Measurements from ENCODE around the gene TEX261. TPM values are rescaled to one million over a fixed set of nuclear protein-coding genes. Genes with fewer than 3 reads are reported as not detected.
"Not testable (repeated sequence)": the region's sequence is repeated elsewhere in the genome, so short reads cannot be mapped to it uniquely, and the experiment has no call there.

Gene TEX261
- total RNA-seq, 1 donor from 2014 or later: 11.0 TPM

DNA sequence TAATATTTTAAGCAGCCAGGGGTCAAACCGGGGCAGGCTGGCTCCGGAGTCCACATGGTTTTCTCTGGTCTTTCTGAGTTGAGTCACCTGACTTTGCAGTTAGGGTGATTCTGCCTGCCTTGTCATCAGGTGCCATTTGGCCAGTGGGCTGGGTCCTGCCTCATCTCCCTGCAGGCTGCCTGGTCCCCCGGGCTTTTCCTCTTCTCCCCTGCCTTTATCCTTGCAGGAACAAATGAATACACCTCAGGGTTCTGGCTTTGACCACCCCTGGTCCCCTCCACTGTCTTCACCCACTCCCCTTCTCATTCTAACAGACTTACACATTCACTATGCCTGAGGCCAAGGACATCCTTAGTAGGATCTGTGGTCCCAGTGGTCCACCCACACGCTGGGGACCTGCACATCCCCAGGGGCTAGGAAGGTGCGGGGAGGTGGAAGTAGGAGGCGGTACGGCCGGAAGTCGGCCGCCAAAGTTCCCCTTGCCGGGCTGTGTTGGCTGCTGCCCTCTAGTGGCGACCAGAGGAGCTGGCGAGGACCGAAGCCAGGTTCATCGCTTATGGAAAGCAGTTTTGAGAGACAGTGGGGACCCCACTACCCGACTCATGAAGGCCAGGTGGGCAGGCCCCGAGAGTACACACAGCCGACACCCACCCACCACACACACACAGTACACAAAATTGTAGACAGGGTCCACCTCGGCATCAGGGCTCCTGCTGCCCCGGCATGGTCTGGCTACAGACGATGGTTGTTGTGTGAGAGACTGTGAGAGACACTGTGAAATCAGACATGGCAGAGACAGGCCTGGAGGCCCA is 6.3 kb upstream of the TEX261 start:
- H3K36me3 ChIP-seq (ENCODE audit: control insufficient read depth in 3 of 3, insufficient read depth in 3 of 3, low read length in 3 of 3): no peaks in the 10 kb centered on the region
- H3K9me3 ChIP-seq (ENCODE audit: control insufficient read depth in 3 of 3, low read length in 3 of 3): no peaks in the 10 kb centered on the region
- peak overlapping the region in 1 of 3 donors; percentile 54 for H3K9ac ChIP-seq (ENCODE audit: low read depth in 1 of 3, low read length in 3 of 3)
- H3K4me3 ChIP-seq (ENCODE audit: low read length in 3 of 3): peak overlapping the region; percentile 49 to 72 (median 70)
- H3K27ac ChIP-seq (ENCODE audit: low read depth, low read length): no peak overlapping the region
- H3K27me3 ChIP-seq (ENCODE audit: control insufficient read depth in 3 of 3, insufficient read depth in 3 of 3, low read length in 3 of 3): peaks cover 0 to 6% (median 3%) of the 10 kb centered on the region in 3 donors
- peaks cover 4 to 10% (median 7%) of the 10 kb centered on the region in 3 donors for H3K4me1 ChIP-seq (ENCODE audit: control insufficient read depth in 3 of 3, insufficient read depth in 3 of 3, low read length in 3 of 3)

DNA sequence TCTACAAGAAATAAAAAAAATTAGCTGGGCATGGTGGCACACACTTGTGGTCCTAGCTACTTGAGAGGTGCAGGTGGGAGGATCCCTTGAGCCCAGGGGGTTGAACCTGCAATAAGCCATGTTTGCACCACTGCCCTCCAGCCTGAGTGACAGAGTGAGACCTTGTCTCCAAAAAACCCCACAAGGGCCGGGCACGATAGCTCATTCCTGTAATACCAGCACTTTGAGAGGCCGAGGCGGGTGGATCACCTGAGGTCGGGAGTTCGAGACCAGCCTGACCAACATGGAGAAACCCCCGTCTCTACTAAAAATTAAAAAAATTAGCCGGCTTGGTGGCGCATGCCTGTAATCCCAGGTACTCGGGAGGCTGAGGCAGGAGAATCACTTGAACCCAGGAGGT is 5.3 kb upstream of the TEX261 start:
- H3K9me3 ChIP-seq (ENCODE audit: control insufficient read depth in 3 of 3, low read length in 3 of 3); H3K36me3 ChIP-seq (ENCODE audit: control insufficient read depth in 3 of 3, insufficient read depth in 3 of 3, low read length in 3 of 3); H3K9ac ChIP-seq (ENCODE audit: low read depth in 1 of 3, low read length in 3 of 3); H3K27ac ChIP-seq (ENCODE audit: low read depth, low read length); H3K27me3 ChIP-seq (ENCODE audit: control insufficient read depth in 3 of 3, insufficient read depth in 3 of 3, low read length in 3 of 3); H3K4me3 ChIP-seq (ENCODE audit: low read length in 3 of 3): not testable (repeated sequence)
- peaks cover 7 to 14% (median 10%) of the 10 kb centered on the region in 3 donors for H3K4me1 ChIP-seq (ENCODE audit: control insufficient read depth in 3 of 3, insufficient read depth in 3 of 3, low read length in 3 of 3)

DNA sequence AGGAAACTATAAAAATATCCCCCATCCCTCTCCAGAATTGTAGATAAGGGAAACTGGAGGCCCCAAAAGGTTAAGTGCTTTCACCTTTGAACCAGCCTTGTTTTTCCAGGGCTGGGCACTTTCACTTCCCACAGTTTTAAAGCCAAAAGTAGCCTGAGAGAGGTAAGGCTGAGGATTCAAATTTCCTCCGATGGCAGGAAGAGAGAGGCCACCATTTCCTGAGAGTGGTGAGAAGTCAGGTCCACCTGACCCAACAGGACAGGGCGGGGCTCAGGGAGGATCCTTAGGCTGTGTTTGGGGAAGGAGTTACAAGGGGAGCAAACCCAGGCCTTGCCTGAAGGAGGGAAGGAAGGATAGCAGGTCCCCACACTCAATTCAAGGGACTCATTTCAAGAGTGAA is 4.7 kb upstream of the TEX261 start:
- Histone ChIP-seq H3K4me3 (ENCODE audit: low read length in 3 of 3) (no peak overlapping the region), H3K4me1 (ENCODE audit: control insufficient read depth in 3 of 3, insufficient read depth in 3 of 3, low read length in 3 of 3) (peaks cover 7 to 15% (median 10%) of the 10 kb centered on the region in 3 donors), H3K27ac (ENCODE audit: low read depth, low read length) (no peak overlapping the region), H3K27me3 (ENCODE audit: control insufficient read depth in 3 of 3, insufficient read depth in 3 of 3, low read length in 3 of 3) (peaks cover 0 to 3% (median 0%) of the 10 kb centered on the region in 3 donors), H3K9ac (ENCODE audit: low read depth in 1 of 3, low read length in 3 of 3) (no peak overlapping the region), H3K9me3 (ENCODE audit: control insufficient read depth in 3 of 3, low read length in 3 of 3) (no peaks in the 10 kb centered on the region), H3K36me3 (ENCODE audit: control insufficient read depth in 3 of 3, insufficient read depth in 3 of 3, low read length in 3 of 3) (no peaks in the 10 kb centered on the region)

DNA sequence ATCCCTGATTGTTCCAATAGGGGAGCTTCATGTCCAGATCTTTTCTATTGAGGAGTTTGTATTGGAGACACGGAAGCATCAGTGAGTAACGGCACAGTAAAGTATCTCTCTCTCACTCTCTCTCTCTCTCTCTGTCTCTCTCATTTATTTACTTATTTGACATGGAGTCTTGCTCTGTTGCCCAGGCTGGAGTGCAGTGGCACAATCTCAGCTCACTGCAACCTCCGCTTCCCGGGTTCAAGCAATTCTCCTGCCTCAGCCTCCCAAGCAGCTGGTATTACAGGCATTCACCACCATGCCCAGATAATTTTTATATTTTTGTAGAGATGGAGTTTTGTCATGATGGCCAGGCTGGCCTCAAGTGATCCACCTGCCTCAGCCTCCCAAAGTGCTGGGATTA is 4.2 kb upstream of the TEX261 start:
- not testable (repeated sequence) for H3K9ac ChIP-seq (ENCODE audit: low read depth in 1 of 3, low read length in 3 of 3); H3K9me3 ChIP-seq (ENCODE audit: control insufficient read depth in 3 of 3, low read length in 3 of 3); H3K27ac ChIP-seq (ENCODE audit: low read depth, low read length); H3K36me3 ChIP-seq (ENCODE audit: control insufficient read depth in 3 of 3, insufficient read depth in 3 of 3, low read length in 3 of 3); H3K27me3 ChIP-seq (ENCODE audit: control insufficient read depth in 3 of 3, insufficient read depth in 3 of 3, low read length in 3 of 3); H3K4me3 ChIP-seq (ENCODE audit: low read length in 3 of 3)
- peaks cover 11 to 20% (median 13%) of the 10 kb centered on the region in 3 donors for H3K4me1 ChIP-seq (ENCODE audit: control insufficient read depth in 3 of 3, insufficient read depth in 3 of 3, low read length in 3 of 3)

DNA sequence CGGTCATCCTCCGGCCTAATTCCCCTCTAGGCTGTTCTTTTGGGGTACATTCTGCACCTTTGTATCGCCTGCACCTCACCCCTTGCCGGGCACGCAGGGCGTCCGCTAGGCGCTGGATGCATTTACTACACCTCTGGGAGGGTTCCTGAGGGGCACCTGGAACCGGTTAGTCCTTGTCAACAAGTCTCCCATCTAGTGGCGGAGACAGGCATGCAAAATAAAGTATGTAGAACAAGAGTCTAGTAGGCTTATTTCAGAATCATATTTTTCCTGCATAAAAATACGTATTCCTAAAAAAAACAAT is 705 bp upstream of the TEX261 start:
- Histone ChIP-seq H3K9ac (ENCODE audit: low read depth in 1 of 3, low read length in 3 of 3) (peak overlapping the region; percentile 72 to 89 (median 73)), H3K27ac (ENCODE audit: low read depth, low read length) (no peak overlapping the region)

DNA sequence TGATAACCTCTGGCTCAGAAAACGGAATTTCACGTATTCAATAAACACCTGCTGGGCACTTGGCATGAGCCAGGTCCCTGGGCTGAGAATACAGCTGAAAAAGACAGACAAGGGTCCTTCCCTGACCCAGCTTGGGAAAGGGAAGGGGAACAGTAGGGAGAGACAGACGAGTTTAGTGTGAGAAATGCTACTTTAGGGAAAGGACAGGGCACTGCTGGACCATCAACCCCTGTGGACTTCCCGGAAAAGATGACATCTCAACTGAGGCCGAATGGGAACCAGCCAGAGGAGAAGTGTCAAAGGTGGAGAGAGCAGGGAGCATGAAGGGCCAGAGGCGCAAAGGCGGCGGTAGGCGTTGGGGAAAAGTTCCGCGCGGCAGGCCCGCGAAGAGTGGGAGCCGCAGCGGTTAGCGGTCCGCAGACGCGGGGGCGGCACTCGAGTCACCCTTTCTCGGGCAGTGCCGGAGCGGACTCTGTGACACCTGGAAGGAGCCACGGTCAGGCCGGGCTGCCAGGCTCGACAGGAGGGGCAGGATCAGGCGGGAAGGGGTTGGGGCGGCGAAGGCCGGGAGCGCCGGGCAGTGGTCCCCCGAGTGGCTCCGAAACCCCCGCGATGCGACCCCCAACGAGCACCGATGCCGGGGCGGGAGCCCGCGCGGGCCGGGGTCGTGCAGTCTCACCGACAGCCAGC is 519 bp downstream of the TEX261 start:
- H3K27me3 ChIP-seq (ENCODE audit: control insufficient read depth in 3 of 3, insufficient read depth in 3 of 3, low read length in 3 of 3): no peaks in the 10 kb centered on the region
- peak overlapping the region; percentile 90 to 94 (median 92) for H3K9ac ChIP-seq (ENCODE audit: low read depth in 1 of 3, low read length in 3 of 3)
- H3K36me3 ChIP-seq (ENCODE audit: control insufficient read depth in 3 of 3, insufficient read depth in 3 of 3, low read length in 3 of 3): peaks cover 24 to 31% (median 28%) of the 10 kb centered on the region in 3 donors
- H3K4me1 ChIP-seq (ENCODE audit: control insufficient read depth in 3 of 3, insufficient read depth in 3 of 3, low read length in 3 of 3): peaks cover 17 to 22% (median 18%) of the 10 kb centered on the region in 3 donors
- peak overlapping the region; percentile 90 to 97 (median 93) for H3K4me3 ChIP-seq (ENCODE audit: low read length in 3 of 3)
- no peaks in the 10 kb centered on the region for H3K9me3 ChIP-seq (ENCODE audit: control insufficient read depth in 3 of 3, low read length in 3 of 3)
- H3K27ac ChIP-seq (ENCODE audit: low read depth, low read length): peak overlapping the region; percentile 80

More for the DNA sequence above, 705 bp upstream of the TEX261 start:
- Histone ChIP-seq H3K9me3 (ENCODE audit: control insufficient read depth in 3 of 3, low read length in 3 of 3) (no peaks in the 10 kb centered on the region), H3K27me3 (ENCODE audit: control insufficient read depth in 3 of 3, insufficient read depth in 3 of 3, low read length in 3 of 3) (no peaks in the 10 kb centered on the region), H3K4me3 (ENCODE audit: low read length in 3 of 3) (peak overlapping the region; percentile 76 to 90 (median 86)), H3K4me1 (ENCODE audit: control insufficient read depth in 3 of 3, insufficient read depth in 3 of 3, low read length in 3 of 3) (peaks cover 17 to 22% (median 18%) of the 10 kb centered on the region in 3 donors), H3K36me3 (ENCODE audit: control insufficient read depth in 3 of 3, insufficient read depth in 3 of 3, low read length in 3 of 3) (peaks cover 14 to 18% (median 17%) of the 10 kb centered on the region in 3 donors)

DNA sequence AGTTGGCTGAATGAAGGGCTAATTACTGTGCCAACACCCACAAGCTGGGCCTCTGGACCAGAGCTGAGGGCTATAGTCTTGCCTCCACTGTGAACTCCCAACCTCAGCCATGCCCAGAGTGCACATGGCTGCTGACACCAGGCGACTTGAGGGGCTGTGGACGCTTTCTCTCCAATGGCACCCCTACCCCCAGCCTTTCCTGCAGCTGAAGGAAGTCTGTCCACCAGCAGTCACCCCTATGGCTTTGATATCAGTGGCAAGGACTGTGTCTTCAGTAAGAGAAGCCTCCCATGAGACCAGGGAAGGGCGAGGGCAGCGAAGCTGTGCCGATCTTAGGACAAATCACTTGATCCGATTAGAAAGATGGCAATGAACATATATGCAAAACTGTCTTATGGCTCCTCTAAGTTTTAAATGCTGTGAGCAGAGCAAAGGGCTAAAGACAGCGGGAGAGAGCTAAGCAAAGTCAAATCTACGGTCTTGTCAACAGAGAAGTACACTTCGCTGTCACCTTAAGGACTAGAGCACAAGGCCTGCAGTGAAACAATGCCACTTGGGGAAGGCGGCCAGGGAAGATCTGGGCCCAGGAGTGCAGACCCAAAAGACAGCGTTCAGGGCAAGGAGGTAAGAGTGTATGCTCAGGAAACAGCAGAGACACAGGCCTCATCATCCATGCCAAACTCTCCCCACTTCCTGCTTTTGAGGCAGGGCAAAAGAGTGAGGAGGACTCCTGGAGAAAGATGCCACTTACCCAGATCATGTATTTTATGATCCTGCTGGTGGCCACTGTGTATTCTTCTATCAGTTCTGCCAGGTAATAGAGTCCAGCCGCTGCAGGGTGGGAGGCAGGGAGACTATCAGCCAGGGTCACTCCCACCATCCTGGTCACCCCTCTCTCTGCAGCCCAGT is 1.5 kb downstream of the TEX261 start:
- Histone ChIP-seq H3K9ac (ENCODE audit: low read depth in 1 of 3, low read length in 3 of 3) (peak overlapping the region; percentile 90 to 94 (median 92)), H3K4me3 (ENCODE audit: low read length in 3 of 3) (peak overlapping the region; percentile 90 to 97 (median 93)), H3K27me3 (ENCODE audit: control insufficient read depth in 3 of 3, insufficient read depth in 3 of 3, low read length in 3 of 3) (no peaks in the 10 kb centered on the region), H3K36me3 (ENCODE audit: control insufficient read depth in 3 of 3, insufficient read depth in 3 of 3, low read length in 3 of 3) (peaks cover 34 to 39% (median 38%) of the 10 kb centered on the region in 3 donors), H3K9me3 (ENCODE audit: control insufficient read depth in 3 of 3, low read length in 3 of 3) (no peaks in the 10 kb centered on the region), H3K27ac (ENCODE audit: low read depth, low read length) (no peak overlapping the region), H3K4me1 (ENCODE audit: control insufficient read depth in 3 of 3, insufficient read depth in 3 of 3, low read length in 3 of 3) (peaks cover 22 to 24% (median 22%) of the 10 kb centered on the region in 3 donors)

DNA sequence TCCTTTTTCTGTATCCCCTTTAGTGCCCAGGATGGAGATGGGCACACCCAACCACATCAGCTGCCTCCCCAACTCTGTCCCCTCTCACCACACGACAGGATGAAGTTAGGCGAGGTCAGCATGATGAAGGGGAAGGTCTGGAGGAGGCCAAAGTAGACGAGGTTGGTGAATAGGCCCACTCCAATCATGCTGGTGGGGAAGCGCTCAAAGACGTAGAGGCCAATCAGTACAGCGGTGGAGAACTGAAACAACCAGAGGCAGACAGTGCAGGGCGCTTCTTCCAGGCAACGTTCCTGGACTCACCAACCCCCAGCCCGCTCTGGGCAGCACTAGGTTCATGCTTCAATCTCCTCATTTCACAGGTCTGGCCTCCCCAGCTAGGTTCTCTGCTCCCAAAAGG is 2.9 kb downstream of the TEX261 start:
- Histone ChIP-seq H3K27ac (ENCODE audit: low read depth, low read length) (no peak overlapping the region), H3K9ac (ENCODE audit: low read depth in 1 of 3, low read length in 3 of 3) (no peak overlapping the region), H3K9me3 (ENCODE audit: control insufficient read depth in 3 of 3, low read length in 3 of 3) (no peaks in the 10 kb centered on the region), H3K27me3 (ENCODE audit: control insufficient read depth in 3 of 3, insufficient read depth in 3 of 3, low read length in 3 of 3) (no peaks in the 10 kb centered on the region), H3K36me3 (ENCODE audit: control insufficient read depth in 3 of 3, insufficient read depth in 3 of 3, low read length in 3 of 3) (peaks cover 47 to 52% (median 49%) of the 10 kb centered on the region in 3 donors), H3K4me3 (ENCODE audit: low read length in 3 of 3) (no peak overlapping the region), H3K4me1 (ENCODE audit: control insufficient read depth in 3 of 3, insufficient read depth in 3 of 3, low read length in 3 of 3) (peaks cover 28 to 32% (median 31%) of the 10 kb centered on the region in 3 donors)

DNA sequence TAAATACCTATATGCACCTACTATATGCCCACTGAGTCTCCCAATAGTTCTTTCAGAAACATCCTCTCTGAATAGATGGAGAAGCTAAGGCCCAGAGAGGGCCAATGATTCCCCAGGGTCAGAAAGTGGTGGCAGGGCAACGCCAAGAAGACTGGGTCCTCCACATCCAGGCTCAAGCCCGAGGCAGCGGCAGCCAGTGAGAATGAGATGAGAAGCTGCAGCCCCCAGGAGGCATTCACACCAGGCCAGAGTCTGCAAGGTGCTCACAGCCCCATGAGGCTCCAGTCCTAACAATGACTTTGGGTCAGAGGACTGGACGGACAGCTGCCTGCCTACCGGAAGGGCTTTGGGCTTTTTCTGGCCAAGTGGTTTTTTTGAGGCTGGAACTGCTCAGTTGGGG is 3.5 kb downstream of the TEX261 start:
- no peak overlapping the region for H3K9ac ChIP-seq (ENCODE audit: low read depth in 1 of 3, low read length in 3 of 3)
- no peaks in the 10 kb centered on the region for H3K27me3 ChIP-seq (ENCODE audit: control insufficient read depth in 3 of 3, insufficient read depth in 3 of 3, low read length in 3 of 3)
- H3K4me1 ChIP-seq (ENCODE audit: control insufficient read depth in 3 of 3, insufficient read depth in 3 of 3, low read length in 3 of 3): peaks cover 31 to 35% (median 31%) of the 10 kb centered on the region in 3 donors
- H3K27ac ChIP-seq (ENCODE audit: low read depth, low read length): no peak overlapping the region
- H3K4me3 ChIP-seq (ENCODE audit: low read length in 3 of 3): no peak overlapping the region
- H3K9me3 ChIP-seq (ENCODE audit: control insufficient read depth in 3 of 3, low read length in 3 of 3): no peaks in the 10 kb centered on the region
- H3K36me3 ChIP-seq (ENCODE audit: control insufficient read depth in 3 of 3, insufficient read depth in 3 of 3, low read length in 3 of 3): peaks cover 52 to 58% (median 55%) of the 10 kb centered on the region in 3 donors

All from skeletal muscle tissue (tissue), 4 donors.